Stimulated activated CD4-positive, alpha-beta T cell treated with anti-CD3 and anti-CD28 coated beads, Interleukin-4, amount 100 ng/mL, for 48 hours (primary cell): ENCODE results near the gene EYA2.

ENCODE experiments used
- DNase-seq, 2 donors: peaks; one replicate each; pipeline ENCODE4 v3.0.0-alpha.2; 2020; ENCODE audit warnings: low read depth in 2 of 2

EYA2 gene

DNA sequence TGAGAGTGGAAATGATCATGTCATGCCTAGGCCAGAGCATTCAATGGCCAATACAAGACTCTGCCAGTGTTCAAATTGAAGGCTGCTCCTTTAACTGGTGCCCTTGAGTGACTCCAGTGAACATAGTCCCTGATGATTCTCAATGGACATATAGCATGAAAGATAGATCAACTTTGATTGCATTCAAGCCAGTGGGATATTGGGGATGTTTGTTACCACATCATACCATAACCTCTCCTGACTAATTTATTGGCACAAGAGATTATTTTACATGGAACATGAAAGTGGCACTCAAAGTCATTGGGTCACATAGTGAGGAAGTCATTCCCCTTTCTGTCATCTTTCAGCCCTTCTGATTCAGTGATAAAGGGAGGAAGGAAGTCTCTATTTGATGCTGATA, 139.0 kb downstream of the EYA2 start:
- no peak for DNase-seq

DNA sequence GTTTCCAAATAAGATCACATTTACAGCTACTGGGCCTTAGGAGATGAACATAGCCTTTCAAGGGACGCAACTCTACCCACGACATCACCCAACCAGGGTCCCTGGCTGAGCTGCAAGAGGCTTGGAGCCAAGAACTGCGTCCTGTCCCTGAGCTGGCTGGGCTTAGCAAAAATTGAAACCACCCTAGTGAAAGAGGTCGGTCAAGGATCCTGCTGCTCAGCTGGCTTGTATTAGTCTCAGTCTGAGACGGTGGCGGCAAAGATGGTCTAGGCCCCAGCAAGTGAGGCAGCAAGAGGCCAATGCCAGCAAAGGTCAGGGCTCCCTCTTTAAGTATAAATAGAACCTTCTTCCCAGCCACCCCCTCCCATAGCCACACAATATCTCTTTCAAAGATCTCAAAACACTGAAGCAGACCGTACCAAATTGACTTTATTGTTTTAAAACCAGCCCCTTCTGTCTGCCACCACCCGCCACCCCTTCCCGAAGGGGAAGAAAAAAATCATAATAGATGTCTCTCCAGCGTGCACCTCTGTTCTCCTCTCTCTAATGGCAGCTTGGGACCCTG, 140.5 kb downstream of the EYA2 start:
- no peak for DNase-seq

DNA sequence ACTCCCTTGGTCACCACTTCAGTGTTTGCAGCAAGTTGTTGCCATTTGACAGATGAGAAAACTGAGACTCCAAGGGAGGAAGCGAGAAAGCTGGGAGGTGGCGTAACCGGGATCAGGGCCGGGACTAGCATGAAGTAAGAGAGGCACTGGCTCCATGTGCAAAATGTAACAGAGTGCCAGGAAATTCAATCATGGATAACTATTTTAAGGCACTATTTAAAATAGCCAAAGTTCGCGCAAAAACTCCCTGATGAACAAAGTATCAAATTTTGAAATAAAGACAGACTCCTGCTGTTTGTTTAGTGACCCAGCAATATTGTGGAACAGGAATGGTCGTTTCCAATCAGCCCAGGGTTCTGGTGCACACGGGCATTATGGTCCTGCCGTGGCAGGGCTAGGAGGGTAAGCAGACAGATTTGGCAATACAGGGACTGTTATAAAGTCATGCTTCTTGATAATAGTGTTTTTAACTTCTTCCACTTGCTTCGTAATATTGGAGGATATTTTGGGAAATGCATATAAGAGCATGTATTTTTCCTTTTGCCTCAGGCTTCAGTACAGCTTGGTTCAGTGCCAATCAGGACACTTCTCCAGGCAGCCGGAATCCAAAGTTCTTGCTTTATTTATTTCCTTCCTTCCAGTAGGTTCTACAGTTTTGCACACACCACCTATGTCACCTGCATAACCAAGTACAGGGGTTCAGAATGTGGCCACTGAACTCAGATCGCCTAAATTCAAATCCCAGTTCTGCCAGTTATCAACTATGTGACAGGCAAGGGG, 141.6 kb downstream of the EYA2 start:
- DNase-seq, result no peak

DNA sequence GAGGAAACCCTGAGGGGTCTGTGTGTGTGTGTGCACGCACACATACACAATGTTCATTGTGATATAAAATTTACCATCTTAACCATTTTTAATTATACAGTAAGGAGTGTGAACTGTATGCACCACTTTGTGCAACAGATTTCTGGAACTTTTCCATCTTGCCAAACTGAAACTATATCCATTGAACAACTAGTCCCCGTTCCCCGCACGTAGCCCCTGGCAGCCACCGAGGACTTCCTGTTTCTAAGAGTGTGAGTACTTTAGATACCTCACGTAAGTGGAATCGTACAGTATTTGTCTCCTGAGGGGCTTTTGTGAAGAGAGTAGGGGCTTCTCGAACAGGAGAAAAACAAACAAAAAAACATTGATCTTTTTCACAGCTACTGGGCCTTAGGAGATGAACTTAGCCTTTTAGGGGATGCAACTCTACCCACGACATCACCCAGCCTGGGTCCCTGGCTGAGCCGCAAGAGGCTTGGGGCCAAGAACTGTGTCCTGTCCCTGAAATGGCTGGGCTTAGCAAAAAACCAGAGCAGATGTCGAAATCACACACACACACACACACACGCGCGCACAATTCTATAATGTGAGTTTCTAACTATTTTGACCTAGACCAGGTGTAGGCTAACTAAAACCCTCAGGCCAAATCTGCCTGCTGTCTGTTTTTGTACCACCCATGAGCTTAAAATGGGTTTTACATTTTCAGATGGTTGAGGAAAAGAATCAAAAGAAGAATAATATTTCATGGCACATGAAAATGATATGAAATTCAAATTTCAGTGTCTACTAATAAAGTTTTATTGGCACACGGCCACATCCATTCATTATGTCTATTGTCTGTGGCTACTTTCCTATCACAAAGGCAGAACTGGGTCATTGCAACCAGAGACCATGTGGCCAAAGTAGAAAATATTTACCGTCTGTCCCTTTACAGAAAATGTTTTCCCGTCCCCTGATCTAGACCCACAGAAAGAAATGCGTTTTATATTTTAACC, 144.2 kb downstream of the EYA2 start:
- DNase-seq, result no peak

DNA sequence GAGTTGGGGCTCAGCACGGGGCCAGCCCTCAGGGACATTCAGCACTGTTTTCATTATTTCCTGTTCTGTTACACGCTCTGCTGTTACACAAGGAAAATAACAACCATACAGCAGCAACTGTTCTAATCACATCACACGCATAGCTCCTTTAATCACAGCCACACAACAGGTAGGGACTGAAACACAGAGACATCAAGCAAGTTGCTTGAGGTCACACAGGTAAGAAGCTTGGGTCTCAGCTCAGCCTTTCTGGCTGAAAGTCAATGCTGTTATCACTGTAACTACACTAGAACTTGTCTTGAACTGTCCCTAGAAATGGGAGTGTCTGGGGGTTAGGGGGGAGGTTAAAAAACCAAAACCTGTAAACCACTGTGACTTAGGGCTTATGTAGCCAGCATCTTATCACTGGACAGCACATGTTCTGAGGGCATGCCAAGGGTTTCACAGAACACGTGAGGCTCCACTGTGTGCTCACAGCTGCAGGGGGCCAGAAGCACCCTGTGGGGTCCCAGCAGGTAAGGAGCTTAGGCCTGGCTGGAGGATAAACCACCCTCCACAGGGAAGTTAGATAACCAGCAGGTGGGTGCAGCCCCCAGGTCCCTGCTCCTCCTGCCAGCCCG, 146.0 kb downstream of the EYA2 start:
- DNase-seq, result no peak

DNA sequence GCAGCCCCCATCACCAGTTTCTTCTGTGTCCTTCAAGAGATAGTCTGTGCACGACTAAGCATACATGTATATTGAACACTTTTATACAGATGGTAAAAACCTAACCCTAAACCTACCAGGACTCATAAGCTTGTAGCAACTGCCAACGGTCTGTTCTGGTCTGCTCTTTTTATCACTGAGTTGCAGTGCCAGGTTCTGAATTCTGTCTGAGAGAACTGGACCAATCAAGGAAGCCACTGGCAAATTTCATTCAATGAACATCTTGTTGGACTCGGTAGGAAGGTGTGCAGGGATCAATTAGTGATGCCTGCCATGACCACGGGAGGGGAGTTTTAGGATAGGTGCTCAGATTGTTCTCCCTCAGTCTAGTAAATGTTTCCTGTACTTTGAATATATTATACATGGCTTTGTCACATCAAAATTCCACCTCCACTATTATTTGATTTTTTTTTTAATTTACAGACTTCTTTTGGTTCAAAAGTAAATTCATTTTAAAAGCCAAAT, 146.8 kb downstream of the EYA2 start:
- DNase-seq, result no peak

GRCh38 chr20:47042464-47042863, 147.8 kb downstream of the EYA2 start:
- no peak for DNase-seq

GRCh38 chr20:47043086-47043485, 148.4 kb downstream of the EYA2 start:
- DNase-seq, result no peak

DNA sequence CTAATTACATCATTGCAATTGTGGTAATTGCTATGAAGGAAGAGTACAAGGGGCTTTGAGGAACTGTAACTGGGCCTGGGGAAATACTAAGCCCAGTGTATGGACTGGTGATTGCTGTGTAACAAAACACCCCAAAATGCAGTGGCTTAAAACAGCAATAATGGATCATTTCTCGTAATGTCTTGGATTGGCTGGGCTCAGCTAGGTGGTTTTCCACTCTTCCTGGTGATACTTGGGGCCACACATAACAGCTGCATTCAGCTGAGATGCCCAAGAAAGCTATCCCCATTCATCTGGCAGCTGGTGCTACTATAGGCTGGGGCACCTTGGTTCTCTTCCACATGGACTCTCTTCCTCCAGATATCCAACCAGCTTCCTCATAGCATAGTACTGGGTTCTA, 150.3 kb downstream of the EYA2 start:
- DNase-seq, result no peak

- DNase-seq, result no peak
Observed at GRCh38 chr20:47048054-47048453, 153.4 kb downstream of the EYA2 start.

DNA sequence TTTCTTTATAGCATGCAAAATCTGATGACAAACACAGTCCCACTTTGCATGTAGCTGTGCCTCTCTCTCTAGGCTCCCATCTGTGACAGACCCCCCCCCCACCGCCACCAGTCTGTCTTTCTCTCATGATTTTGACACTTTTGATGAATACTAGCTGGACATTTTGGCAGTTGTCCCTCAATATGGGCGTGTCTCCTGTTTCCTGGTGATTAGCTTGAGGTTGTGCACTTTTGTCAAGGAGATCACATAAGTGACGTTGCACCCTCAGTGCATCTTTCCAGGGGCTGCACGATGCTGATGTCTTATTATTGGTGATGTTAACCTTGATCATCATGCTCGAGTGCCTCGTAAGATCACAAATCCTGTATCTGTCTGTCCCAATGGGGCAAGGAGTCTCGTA, 155.1 kb downstream of the EYA2 start:
- no peak for DNase-seq

DNA sequence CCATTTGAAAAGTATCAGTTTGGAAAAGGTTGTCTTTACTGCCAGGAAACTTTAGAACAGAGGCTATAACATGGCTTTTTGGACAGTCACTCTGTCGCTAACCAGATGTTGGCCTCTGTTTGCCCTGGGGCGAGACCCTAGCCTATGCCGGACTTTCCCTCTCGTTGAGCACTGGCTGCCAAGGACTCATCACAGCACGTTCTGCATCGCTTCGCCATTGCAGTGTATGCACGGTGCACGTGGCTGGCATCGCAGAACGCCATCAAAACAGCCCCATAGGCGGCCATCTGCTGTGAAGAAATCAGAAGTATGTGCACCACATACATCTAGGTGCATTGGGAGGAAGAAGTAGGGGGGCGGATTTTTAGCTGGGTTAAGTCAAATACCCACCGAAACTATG, 156.4 kb downstream of the EYA2 start:
- DNase-seq, result no peak

GRCh38 chr20:47051936-47052526, 157.4 kb downstream of the EYA2 start:
- no peak for DNase-seq

DNA sequence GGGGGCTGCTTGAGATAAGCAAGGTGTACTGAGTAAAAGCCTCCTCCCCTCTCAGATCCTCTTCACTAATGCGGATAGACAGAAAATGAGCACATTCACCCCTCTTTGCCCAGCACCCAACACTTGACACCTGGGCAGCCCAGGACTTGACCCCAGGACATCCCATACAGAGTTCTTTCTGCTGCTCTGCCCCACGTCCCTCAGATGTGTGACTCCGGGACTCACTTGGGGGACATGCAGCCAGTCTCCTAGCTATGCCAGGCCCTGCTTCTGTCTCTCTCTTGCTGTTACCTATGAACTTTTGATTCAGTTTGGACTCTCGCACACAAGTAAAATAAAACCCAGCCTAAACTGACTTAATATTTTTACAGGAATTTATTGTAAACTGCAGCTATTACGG, 159.9 kb downstream of the EYA2 start:
- DNase-seq, result no peak

DNA sequence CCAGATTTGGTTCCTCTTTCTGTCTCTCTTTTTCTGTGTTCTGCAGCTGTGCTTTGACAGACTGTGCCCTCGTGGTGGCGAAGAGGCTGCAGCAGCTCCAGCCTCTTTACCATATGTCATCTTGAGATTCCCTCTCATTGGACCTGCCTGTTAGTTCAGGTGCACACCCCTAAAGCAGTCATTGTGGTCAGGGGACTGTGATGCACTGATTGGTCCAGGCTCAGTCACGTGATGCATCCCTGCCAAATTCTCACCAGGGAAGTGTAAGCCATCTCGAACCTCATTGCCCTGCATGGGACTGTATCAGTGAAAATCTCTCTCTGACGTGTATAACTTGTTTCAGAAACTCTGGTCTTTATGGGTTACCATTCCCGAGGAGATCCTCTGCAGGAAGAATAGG, 160.3 kb downstream of the EYA2 start:
- DNase-seq, result no peak

GRCh38 chr20:47055699-47056369, 161.2 kb downstream of the EYA2 start:
- no peak for DNase-seq

DNA sequence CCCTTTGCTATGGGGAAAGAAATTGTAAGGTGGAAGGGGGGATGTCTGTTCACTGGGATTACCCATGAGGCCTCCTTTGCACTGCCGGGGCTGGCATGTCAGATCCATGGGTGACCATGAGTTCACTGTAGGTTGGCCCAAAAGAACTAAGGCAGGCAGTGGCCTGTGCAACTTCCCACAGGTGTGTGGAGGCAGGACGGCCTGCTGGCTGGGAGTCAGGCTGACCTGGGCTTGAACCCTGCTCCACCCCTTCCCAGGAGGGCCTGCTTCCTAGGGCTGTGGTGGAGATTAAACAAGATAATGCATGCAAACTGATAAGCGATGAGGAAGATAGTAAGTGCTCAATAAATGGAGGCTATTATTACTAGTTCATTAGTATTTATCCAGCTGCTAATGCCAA, 163.0 kb downstream of the EYA2 start:
- no peak for DNase-seq

DNA sequence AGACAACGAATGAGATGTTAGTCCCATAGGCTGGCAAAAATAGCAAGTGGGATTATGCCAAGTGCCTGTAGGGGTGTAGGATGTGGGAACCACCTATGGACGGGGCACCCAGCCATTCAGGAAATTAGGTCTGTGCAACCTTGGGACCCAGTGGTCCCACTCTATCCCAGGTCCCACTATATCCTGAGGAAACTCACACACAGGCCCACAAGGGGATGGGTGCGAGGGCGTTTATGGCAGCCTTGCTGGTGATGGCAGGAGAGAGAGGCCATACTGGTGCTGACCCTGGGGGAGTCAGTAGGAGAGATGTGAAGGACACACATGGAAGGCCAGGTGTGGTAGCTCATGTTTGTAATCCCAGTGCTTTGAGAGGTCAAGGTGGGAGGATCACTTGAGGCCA, 163.6 kb downstream of the EYA2 start:
- no peak for DNase-seq

GRCh38 chr20:47059536-47059935, 164.9 kb downstream of the EYA2 start:
- DNase-seq, result no peak

DNA sequence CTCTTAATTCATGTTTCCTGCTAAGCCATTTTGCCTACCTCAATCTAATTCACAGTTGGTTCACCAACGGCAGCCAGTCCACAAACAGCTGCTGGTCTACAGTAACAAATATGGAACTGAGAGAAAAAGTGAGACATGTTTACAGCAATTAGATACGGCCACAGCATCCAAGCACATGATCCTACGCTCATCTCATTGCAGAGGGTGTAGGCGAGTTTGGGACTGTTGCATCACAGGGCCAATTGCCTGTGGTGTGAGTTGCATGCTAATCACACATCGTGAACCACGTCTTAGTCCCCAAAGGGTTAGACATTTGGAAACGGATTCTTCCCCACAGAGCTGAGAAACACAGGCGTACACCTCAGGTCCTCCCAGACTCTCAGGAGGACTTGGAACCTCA, 166.9 kb downstream of the EYA2 start:
- DNase-seq, result no peak
